ENCODE results near the gene GNG8.

Gene GNG8

DNA sequence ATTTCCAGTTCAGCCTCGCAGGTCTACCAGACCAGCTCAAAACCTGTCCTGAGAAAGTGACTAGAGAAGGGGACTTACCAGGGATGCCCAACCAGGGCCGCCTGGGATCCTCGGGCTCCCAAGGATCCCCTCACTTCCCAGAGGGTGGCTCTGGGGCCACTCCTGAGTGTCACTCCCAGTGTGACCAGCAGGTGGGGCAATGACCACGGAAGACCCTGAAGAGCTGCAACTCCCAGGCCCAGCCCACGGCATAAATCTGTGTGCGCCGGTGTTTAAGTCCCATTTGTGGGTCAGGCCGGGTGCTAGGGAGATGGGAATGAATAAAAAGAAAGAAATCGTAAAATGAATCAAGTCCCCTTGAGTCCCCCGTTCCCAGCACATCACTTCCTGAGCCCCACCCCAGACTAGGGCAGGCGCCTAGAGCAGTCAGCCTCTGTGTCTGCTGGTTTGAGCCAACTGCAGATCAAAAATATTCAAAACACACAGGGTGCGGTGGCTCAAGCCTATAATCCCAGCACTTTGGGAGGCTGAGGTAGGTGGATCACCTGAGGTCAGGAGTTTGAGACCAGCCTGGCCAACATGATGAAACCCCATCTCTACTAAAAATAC is 21.8 kb downstream of the GNG8 start:
- H3K4me3 ChIP-seq (ENCODE audit: low read length), result no peak overlapping the region
- H3K9me3 ChIP-seq (ENCODE audit: control insufficient read depth, low read depth, low read length), result no peaks in the 10 kb centered on the region
- H3K4me1 ChIP-seq (ENCODE audit: control insufficient read depth, low read depth, low read length), result no peaks in the 10 kb centered on the region
- no peak overlapping the region for H3K9ac ChIP-seq (ENCODE audit: low read length)
- H3K36me3 ChIP-seq (ENCODE audit: control insufficient read depth, low read depth, low read length), result peaks cover 8% of the 10 kb centered on the region
- no peak overlapping the region for H3K27ac ChIP-seq (ENCODE audit: low read length)
- H3K27me3 ChIP-seq (ENCODE audit: control insufficient read depth, insufficient read depth, low read length), result no peaks in the 10 kb centered on the region

DNA sequence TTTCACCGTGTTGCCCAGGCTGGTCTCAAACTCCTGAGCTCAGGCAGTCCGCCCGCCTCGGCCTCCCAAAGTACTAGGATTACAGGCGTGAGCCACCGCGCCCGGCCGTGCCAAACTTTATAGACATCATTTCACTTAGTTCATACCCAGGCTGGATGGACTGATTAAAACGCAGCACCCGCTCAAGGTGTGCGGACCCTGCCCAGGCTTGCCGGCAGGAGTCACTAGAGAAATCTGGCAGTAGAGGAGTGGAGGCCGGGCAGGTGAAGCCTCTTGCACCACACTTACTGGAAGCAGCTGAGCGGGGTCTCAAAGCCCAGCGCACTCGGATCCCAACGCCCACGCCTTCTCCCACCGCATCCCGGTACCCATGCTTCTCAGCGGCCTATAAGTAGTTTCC is 22.5 kb downstream of the GNG8 start:
- no peak overlapping the region for H3K27ac ChIP-seq (ENCODE audit: low read length)
- H3K4me1 ChIP-seq (ENCODE audit: control insufficient read depth, low read depth, low read length), result no peaks in the 10 kb centered on the region
- no peaks in the 10 kb centered on the region for H3K9me3 ChIP-seq (ENCODE audit: control insufficient read depth, low read depth, low read length)
- H3K4me3 ChIP-seq (ENCODE audit: low read length), result no peak overlapping the region
- H3K36me3 ChIP-seq (ENCODE audit: control insufficient read depth, low read depth, low read length), result peaks cover 15% of the 10 kb centered on the region
- H3K27me3 ChIP-seq (ENCODE audit: control insufficient read depth, insufficient read depth, low read length), result no peaks in the 10 kb centered on the region
- no peak overlapping the region for H3K9ac ChIP-seq (ENCODE audit: low read length)

DNA sequence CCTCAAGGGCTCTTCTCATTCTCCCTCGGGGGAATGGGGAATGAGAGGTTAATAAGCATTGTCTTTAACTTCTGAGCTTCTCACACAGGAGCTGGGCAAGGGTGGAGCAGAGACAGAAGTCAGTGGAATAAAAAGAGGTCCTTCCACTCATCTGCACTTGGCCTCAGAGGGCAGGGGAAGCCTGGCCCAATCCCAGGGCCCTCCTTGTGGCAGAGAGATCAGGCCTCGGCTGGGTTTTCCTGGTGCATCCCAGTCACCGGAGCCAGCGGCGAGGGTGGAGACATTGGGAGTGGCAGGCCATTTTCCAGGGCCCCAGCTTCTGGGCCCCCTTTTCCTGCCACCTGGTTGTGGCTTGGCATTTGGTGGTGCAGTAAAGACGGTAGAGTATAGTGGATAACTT is 24.2 kb downstream of the GNG8 start:
- Histone ChIP-seq H3K27me3 (ENCODE audit: control insufficient read depth, insufficient read depth, low read length) (no peaks in the 10 kb centered on the region), H3K36me3 (ENCODE audit: control insufficient read depth, low read depth, low read length) (peaks cover 28% of the 10 kb centered on the region), H3K4me1 (ENCODE audit: control insufficient read depth, low read depth, low read length) (no peaks in the 10 kb centered on the region), H3K27ac (ENCODE audit: low read length) (no peak overlapping the region), H3K9ac (ENCODE audit: low read length) (no peak overlapping the region), H3K4me3 (ENCODE audit: low read length) (no peak overlapping the region), H3K9me3 (ENCODE audit: control insufficient read depth, low read depth, low read length) (no peaks in the 10 kb centered on the region)

DNA sequence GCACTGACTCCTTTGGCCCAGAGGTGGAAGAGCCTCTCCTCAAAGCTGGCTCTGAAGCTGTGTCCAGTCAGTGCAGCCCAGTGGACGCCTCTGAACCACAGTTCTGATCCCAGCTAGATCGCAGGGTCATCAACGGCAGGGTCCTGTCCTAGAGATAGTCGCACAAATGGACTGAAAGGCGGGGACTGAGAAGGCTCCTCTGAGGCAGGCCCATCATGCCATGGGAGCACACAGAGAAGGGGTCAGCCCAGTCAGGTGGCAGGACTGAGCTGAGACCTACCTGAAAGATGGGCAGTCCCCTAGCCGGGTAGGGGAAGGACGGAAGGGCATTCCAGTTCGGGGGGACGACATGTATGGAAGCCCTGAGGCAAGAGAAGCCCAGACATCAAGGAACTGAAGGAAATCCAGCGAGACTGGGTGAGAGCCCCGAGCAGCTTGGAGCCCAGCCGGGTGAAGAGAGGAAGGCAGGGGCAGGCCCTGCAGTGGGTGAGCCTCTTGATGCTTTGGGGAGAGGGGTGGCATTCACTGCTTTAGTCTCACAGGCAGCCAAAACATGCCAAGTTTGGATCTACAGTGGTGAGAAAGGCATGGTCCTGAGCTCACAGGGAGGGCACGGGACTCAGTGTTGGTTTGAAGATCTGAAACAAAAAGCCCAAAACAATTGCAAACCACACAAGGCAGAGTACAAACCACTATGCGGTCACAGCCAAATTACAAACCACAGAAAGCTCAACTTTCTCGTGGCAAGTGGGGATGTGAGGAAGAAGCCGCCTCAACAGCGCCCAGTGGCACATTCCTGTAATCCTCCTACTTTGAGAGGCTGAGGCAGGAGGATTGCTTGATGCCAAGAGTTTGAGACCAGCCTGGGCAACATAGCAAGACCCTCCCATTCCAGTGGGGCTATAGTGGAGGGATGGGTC is 24.9 kb downstream of the GNG8 start:
- H3K4me3 ChIP-seq (ENCODE audit: low read length), result no peak overlapping the region
- peaks cover 34% of the 10 kb centered on the region for H3K36me3 ChIP-seq (ENCODE audit: control insufficient read depth, low read depth, low read length)
- H3K27me3 ChIP-seq (ENCODE audit: control insufficient read depth, insufficient read depth, low read length), result no peaks in the 10 kb centered on the region
- H3K9ac ChIP-seq (ENCODE audit: low read length), result no peak overlapping the region
- H3K27ac ChIP-seq (ENCODE audit: low read length), result no peak overlapping the region
- H3K4me1 ChIP-seq (ENCODE audit: control insufficient read depth, low read depth, low read length), result no peaks in the 10 kb centered on the region
- H3K9me3 ChIP-seq (ENCODE audit: control insufficient read depth, low read depth, low read length), result no peaks in the 10 kb centered on the region

DNA sequence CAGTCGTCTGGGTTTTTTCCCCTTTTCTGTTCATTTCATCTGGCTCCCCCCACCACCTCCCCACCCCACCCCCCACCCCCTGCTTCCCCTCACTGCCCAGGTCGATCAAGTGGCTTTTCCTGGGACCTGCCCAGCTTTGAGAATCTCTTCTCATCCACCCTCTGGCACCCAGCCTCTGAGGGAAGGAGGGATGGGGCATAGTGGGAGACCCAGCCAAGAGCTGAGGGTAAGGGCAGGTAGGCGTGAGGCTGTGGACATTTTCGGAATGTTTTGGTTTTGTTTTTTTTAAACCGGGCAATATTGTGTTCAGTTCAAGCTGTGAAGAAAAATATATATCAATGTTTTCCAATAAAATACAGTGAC is 25.6 kb downstream of the GNG8 start:
- Histone ChIP-seq H3K4me3 (ENCODE audit: low read length) (no peak overlapping the region), H3K27ac (ENCODE audit: low read length) (no peak overlapping the region), H3K36me3 (ENCODE audit: control insufficient read depth, low read depth, low read length) (peaks cover 39% of the 10 kb centered on the region), H3K27me3 (ENCODE audit: control insufficient read depth, insufficient read depth, low read length) (no peaks in the 10 kb centered on the region), H3K4me1 (ENCODE audit: control insufficient read depth, low read depth, low read length) (no peaks in the 10 kb centered on the region), H3K9ac (ENCODE audit: low read length) (no peak overlapping the region), H3K9me3 (ENCODE audit: control insufficient read depth, low read depth, low read length) (no peaks in the 10 kb centered on the region)

DNA sequence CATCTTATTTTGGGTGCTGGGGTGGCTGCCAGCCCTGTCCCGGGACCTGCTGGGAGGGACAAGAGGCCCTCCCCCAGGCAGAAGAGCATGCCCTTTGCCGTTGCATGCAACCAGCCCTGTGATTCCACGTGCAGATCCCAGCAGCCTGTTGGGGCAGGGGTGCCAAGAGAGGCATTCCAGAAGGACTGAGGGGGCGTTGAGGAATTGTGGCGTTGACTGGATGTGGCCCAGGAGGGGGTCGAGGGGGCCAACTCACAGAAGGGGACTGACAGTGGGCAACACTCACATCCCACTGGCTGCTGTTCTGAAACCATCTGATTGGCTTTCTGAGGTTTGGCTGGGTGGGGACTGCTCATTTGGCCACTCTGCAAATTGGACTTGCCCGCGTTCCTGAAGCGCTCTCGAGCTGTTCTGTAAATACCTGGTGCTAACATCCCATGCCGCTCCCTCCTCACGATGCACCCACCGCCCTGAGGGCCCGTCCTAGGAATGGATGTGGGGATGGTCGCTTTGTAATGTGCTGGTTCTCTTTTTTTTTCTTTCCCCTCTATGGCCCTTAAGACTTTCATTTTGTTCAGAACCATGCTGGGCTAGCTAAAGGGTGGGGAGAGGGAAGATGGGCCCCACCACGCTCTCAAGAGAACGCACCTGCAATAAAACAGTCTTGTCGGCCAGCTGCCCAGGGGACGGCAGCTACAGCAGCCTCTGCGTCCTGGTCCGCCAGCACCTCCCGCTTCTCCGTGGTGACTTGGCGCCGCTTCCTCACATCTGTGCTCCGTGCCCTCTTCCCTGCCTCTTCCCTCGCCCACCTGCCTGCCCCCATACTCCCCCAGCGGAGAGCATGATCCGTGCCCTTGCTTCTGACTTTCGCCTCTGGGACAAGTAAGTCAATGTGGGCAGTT is 26.2 kb downstream of the GNG8 start:
- no peak overlapping the region for H3K4me3 ChIP-seq (ENCODE audit: low read length)
- no peak overlapping the region for H3K27ac ChIP-seq (ENCODE audit: low read length)
- H3K9ac ChIP-seq (ENCODE audit: low read length), result no peak overlapping the region
- no peaks in the 10 kb centered on the region for H3K27me3 ChIP-seq (ENCODE audit: control insufficient read depth, insufficient read depth, low read length)
- peaks cover 39% of the 10 kb centered on the region for H3K36me3 ChIP-seq (ENCODE audit: control insufficient read depth, low read depth, low read length)
- H3K4me1 ChIP-seq (ENCODE audit: control insufficient read depth, low read depth, low read length), result no peaks in the 10 kb centered on the region
- H3K9me3 ChIP-seq (ENCODE audit: control insufficient read depth, low read depth, low read length), result no peaks in the 10 kb centered on the region

DNA sequence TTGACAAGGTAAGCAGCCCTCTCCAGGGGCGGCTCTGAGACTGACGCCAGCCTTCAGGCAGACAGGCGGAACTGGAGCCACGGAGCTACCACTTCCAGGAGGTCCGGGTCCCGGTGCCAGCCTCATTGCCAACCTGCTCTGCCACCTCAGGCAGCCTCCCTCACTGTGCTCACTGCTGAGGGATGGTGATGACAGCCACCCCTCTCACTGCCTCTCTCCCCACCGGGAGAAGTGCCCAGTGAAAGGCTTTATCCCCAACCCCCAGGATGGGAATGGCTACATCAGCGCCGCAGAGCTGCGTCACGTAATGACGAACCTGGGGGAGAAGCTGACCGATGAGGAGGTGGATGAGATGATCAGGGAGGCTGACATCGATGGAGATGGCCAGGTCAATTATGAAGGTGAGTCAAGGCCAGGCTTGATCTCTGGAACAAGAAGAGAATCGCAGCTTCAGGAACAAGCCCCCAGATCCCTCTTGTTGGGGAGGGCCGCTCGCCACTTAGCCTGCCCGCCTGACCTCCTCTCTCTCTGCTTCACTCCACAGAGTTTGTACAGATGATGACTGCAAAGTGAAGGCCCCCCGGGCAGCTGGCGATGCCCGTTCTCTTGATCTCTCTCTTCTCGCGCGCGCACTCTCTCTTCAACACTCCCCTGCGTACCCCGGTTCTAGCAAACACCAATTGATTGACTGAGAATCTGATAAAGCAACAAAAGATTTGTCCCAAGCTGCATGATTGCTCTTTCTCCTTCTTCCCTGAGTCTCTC is 27.2 kb downstream of the GNG8 start:
- H3K36me3 ChIP-seq (ENCODE audit: control insufficient read depth, low read depth, low read length), result peaks cover 39% of the 10 kb centered on the region
- H3K9ac ChIP-seq (ENCODE audit: low read length), result no peak overlapping the region
- H3K4me3 ChIP-seq (ENCODE audit: low read length), result no peak overlapping the region
- H3K27me3 ChIP-seq (ENCODE audit: control insufficient read depth, insufficient read depth, low read length), result no peaks in the 10 kb centered on the region
- H3K4me1 ChIP-seq (ENCODE audit: control insufficient read depth, low read depth, low read length), result peaks cover 3% of the 10 kb centered on the region
- no peaks in the 10 kb centered on the region for H3K9me3 ChIP-seq (ENCODE audit: control insufficient read depth, low read depth, low read length)
- H3K27ac ChIP-seq (ENCODE audit: low read length), result no peak overlapping the region

DNA sequence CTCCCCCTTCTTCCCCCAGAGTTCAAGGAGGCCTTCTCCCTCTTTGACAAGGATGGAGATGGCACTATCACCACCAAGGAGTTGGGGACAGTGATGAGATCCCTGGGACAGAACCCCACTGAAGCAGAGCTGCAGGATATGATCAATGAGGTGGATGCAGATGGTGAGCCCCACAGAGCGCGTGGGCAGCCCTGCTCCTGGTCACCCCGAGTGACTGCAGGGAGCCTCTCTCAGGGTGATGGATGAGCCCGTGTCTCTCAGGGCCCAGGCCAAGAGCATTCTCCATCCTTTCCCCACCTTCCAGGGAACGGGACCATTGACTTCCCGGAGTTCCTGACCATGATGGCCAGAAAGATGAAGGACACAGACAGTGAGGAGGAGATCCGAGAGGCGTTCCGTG is 27.8 kb downstream of the GNG8 start:
- no peaks in the 10 kb centered on the region for H3K27me3 ChIP-seq (ENCODE audit: control insufficient read depth, insufficient read depth, low read length)
- H3K36me3 ChIP-seq (ENCODE audit: control insufficient read depth, low read depth, low read length), result peaks cover 39% of the 10 kb centered on the region
- no peak overlapping the region for H3K9ac ChIP-seq (ENCODE audit: low read length)
- H3K27ac ChIP-seq (ENCODE audit: low read length), result no peak overlapping the region
- no peaks in the 10 kb centered on the region for H3K9me3 ChIP-seq (ENCODE audit: control insufficient read depth, low read depth, low read length)
- peaks cover 8% of the 10 kb centered on the region for H3K4me1 ChIP-seq (ENCODE audit: control insufficient read depth, low read depth, low read length)
- H3K4me3 ChIP-seq (ENCODE audit: low read length), result no peak overlapping the region

DNA sequence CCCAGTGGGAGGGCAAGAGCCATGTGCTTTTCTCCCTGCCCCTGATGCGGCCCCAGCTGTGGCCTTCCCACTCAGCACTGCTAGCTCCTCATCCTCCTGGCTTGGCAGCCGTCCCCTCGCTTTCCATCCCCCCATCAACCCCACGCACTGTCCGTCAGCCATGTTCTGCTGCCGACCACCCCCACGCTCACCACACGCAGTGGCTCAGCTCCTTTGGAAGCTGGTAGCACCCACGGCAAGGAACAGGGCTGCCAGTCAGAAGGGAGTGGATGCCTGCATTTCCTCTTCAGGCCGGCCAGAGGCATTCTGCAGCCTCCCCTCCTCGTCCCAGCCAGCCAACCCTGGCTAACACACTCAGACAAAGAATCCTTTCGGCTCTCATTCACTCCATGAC is 28.6 kb downstream of the GNG8 start:
- H3K4me1 ChIP-seq (ENCODE audit: control insufficient read depth, low read depth, low read length), result peaks cover 14% of the 10 kb centered on the region
- H3K9ac ChIP-seq (ENCODE audit: low read length), result no peak overlapping the region
- no peak overlapping the region for H3K27ac ChIP-seq (ENCODE audit: low read length)
- peaks cover 39% of the 10 kb centered on the region for H3K36me3 ChIP-seq (ENCODE audit: control insufficient read depth, low read depth, low read length)
- H3K27me3 ChIP-seq (ENCODE audit: control insufficient read depth, insufficient read depth, low read length), result no peaks in the 10 kb centered on the region
- H3K9me3 ChIP-seq (ENCODE audit: control insufficient read depth, low read depth, low read length), result no peaks in the 10 kb centered on the region
- no peak overlapping the region for H3K4me3 ChIP-seq (ENCODE audit: low read length)

DNA sequence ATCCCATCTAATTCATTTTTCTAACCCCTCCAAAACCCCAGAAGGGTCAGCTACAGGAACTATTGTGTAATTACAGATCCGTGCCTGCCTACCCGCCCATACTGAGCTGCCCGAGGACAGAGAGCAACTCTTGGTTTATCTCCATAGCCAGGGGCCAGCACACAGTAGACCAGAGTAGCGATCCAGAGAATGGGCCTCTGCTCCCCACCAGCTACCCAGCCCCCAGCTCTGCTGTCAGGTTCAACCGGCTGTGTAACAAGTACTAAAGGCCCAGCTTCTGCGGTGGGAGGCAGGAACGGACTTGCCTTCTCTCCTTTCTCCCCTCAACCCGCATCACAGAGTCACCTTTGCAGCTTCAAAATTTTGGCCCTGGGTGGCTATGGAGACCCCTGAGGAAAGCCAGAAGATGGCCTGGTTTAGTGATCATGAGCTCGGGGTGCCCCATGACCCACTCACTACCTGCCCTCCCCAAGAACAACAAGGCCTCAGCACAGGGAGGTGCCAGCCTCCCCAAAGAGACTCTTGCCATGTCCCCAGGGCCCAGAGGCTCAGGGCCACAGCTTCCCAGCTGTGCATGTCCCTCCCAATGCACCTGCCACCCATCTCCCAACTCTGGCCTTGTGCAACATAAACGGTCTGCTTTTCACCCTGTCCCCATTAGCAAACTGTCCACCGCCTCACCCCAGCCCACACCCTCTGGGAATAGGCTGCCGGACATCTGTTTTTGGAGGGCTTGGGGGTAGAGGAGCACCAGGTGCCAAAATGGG is 29.1 kb downstream of the GNG8 start:
- H3K9ac ChIP-seq (ENCODE audit: low read length), result no peak overlapping the region
- H3K4me1 ChIP-seq (ENCODE audit: control insufficient read depth, low read depth, low read length), result peaks cover 17% of the 10 kb centered on the region
- H3K4me3 ChIP-seq (ENCODE audit: low read length), result no peak overlapping the region
- no peaks in the 10 kb centered on the region for H3K27me3 ChIP-seq (ENCODE audit: control insufficient read depth, insufficient read depth, low read length)
- peaks cover 39% of the 10 kb centered on the region for H3K36me3 ChIP-seq (ENCODE audit: control insufficient read depth, low read depth, low read length)
- H3K27ac ChIP-seq (ENCODE audit: low read length), result no peak overlapping the region
- no peaks in the 10 kb centered on the region for H3K9me3 ChIP-seq (ENCODE audit: control insufficient read depth, low read depth, low read length)
